GM20000 (cell line): Measurements from ENCODE around the gene LPA.
"Not testable (repeated sequence)": the region's sequence is repeated elsewhere in the genome, so short reads cannot be mapped to it uniquely, and the experiment has no call there.

Source experiments
- DNase-seq: peaks from one replicate; pipeline ENCODE4 v3.0.0; 2012; ENCODE audit warnings: low spot score
- TF ChIP-seq, protein P1 (sequence below): IDR thresholded peaks from 2 replicates; pipeline ENCODE4 v1.5.1; 2012; ENCODE audit warnings: mild to moderate bottlenecking, control low read depth; ENCODE audit errors: extremely low read depth, missing control alignments

The LPA gene

GRCh38 chr6:160534050-160534696 is 129.9 kb downstream of the LPA start:
- DNase-seq = peak; percentile 63
- TF ChIP-seq, protein P1, sequence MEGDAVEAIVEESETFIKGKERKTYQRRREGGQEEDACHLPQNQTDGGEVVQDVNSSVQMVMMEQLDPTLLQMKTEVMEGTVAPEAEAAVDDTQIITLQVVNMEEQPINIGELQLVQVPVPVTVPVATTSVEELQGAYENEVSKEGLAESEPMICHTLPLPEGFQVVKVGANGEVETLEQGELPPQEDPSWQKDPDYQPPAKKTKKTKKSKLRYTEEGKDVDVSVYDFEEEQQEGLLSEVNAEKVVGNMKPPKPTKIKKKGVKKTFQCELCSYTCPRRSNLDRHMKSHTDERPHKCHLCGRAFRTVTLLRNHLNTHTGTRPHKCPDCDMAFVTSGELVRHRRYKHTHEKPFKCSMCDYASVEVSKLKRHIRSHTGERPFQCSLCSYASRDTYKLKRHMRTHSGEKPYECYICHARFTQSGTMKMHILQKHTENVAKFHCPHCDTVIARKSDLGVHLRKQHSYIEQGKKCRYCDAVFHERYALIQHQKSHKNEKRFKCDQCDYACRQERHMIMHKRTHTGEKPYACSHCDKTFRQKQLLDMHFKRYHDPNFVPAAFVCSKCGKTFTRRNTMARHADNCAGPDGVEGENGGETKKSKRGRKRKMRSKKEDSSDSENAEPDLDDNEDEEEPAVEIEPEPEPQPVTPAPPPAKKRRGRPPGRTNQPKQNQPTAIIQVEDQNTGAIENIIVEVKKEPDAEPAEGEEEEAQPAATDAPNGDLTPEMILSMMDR = peak; percentile 83

DNA sequence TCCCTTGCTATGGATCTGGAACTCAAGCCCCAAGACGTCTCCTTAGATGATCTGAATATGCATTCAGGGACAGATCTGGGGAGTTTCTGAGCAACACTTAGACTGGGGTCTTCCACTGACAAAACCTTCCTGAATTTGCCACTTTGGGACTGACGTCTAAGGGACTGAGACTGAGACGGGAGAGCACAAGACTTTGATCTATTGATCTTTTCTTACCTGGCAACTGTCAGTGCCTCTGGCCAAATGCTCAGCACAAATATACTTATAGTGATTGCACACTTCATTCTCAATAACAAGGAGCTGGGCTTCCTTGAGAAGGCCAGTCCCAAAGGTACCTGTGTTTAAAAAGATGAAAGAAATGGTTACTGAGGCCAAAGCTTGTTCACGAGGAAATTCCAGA is 131.8 kb downstream of the LPA start:
- no peak for DNase-seq
- TF ChIP-seq, protein P1 = no peak

GRCh38 chr6:160531826-160532225 is 132.2 kb downstream of the LPA start:
- TF ChIP-seq, protein P1 = no peak
- DNase-seq = no peak

GRCh38 chr6:160529524-160529923 is 134.6 kb downstream of the LPA start:
- not testable (repeated sequence) for DNase-seq

GRCh38 chr6:160523223-160523622 is 140.9 kb downstream of the LPA start:
- TF ChIP-seq, protein P1 = no peak
- DNase-seq = no peak

DNA sequence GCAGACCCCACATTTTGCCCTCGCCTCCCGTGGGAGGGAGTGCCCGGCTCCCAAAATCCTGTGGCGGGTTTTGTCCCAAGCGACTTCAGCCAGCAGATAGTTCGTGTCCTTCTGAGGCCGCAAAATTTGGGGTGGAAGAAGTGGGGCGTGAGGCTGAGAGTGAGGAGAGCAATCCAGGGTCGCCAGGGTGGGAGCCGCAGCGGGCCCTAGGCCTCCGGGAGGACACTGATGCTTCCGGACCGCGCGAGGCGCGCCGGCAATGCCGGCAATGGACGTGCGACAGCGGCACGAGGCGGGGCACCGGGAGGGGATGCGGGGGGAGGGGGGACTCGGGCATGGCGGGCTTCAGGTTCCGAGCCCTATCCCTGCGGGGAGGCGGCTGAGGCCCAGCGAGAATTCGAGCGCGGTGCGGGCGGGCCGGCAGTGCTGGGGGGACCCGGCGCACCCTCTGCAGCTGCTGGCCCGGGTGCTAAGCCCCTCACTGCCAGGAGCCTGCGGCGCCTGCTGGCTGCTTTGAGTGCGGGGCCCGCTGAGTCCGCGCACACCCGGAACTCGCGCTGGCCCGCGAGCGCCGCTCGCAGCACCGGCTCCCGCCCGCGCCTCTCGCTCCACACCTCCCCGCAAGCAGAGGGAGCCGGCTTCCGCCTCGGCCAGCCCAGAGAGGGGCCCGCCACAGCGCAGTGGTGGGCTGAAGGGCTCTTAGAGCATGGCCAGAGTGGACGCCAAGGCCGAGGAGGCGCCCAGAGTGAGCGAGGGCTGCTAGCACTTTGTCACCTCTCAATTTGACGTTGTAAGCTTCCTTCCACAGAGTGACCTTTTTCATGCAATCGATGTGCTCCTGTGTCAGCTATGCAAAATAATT is 143.8 kb downstream of the LPA start:
- DNase-seq = peak; percentile 78
- TF ChIP-seq, protein P1 = no peak

GRCh38 chr6:160519603-160520042 is 144.5 kb downstream of the LPA start:
- no peak for DNase-seq
- TF ChIP-seq, protein P1 = peak; percentile 90

GRCh38 chr6:160519133-160519532 is 144.9 kb downstream of the LPA start:
- no peak for DNase-seq
- TF ChIP-seq, protein P1 = no peak
